CD4-positive, alpha-beta T cell (primary cell): ENCODE data around the gene GALNTL6. TPM values are rescaled to one million over a fixed set of nuclear protein-coding genes. Genes with fewer than 3 reads are reported as not detected.
"Not testable (repeated sequence)": the region's sequence is repeated elsewhere in the genome, so short reads cannot be mapped to it uniquely, and the experiment has no call there.

ENCODE experiments used
- ATAC-seq: fragments of 200-7000 bp; cut with Tn5 transposase; one replicate; pipeline ENCODE4 v1.10.0; 2022; ENCODE audit warnings: mild to moderate bottlenecking; ENCODE audit not compliant: poor library complexity
- CTCF ChIA-PET: fragments of 350-600 bp; sonication (Branson Sonifier 250); formaldehyde crosslinking; loops from one replicate; lab custom pipeline; 2021; ENCODE audit warnings: antibody characterized with exemption, inconsistent platforms; lab: Charles Lee
- POLR2A ChIA-PET: fragments of 350-600 bp; sonication (Branson Sonifier 250); formaldehyde crosslinking; loops from one replicate; lab custom pipeline; 2021; ENCODE audit warnings: antibody characterized with exemption, inconsistent platforms; lab: Charles Lee
- DNase-seq, 14 experiments: peaks; one replicate each; pipeline ENCODE4 v3.0.0-alpha.2; 2013 to 2020; ENCODE audit warnings: mixed read lengths in 2 of 14
- H3K27ac ChIP-seq, 2 donors: one replicate each; pipeline versions ENCODE4 v1.5.1 to v1.7.0; 2013; ENCODE audit warnings: low read length in 2 of 2, low read depth in 1 of 2, mild to moderate bottlenecking in 1 of 2
- H3K27me3 ChIP-seq, 2 experiments: 1 replicate in 1 of 2; 2 replicates in 1 of 2; pipeline versions ENCODE4 v1.6.1 to v1.7.0; 2013; ENCODE audit warnings: low read length in 2 of 2, control low read depth in 1 of 2, mild to moderate bottlenecking in 1 of 2, moderate library complexity in 1 of 2; ENCODE audit not compliant: insufficient read depth in 2 of 2, control insufficient read depth in 1 of 2
- H3K36me3 ChIP-seq: one replicate; pipeline ENCODE4 v1.6.1; 2013; ENCODE audit warnings: low read length, control low read depth; ENCODE audit not compliant: insufficient read depth
- H3K4me1 ChIP-seq: one replicate; pipeline ENCODE4 v1.6.1; 2013; ENCODE audit warnings: low read length, control low read depth; ENCODE audit not compliant: insufficient read depth
- H3K4me3 ChIP-seq: one replicate; pipeline ENCODE4 v1.5.1; 2013; ENCODE audit warnings: mild to moderate bottlenecking, low read length, moderate library complexity
- H3K9me3 ChIP-seq, 2 experiments: 1 replicate in 1 of 2; 2 replicates in 1 of 2; pipeline versions ENCODE4 v1.6.1 to v1.7.0; 2013; ENCODE audit warnings: low read length in 2 of 2, mild to moderate bottlenecking in 2 of 2, control low read depth in 1 of 2, moderate library complexity in 1 of 2; ENCODE audit not compliant: control insufficient read depth in 1 of 2, insufficient read depth in 1 of 2
- H3K27ac Mint-ChIP-seq: one replicate; pipeline ENCODE4 v1.8.0; 2020; ENCODE audit warnings: mixed read lengths
- H3K27me3 Mint-ChIP-seq: one replicate; pipeline ENCODE4 v1.8.0; 2021; ENCODE audit warnings: mixed read lengths
- H3K36me3 Mint-ChIP-seq: one replicate; pipeline ENCODE4 v1.8.0; 2021; ENCODE audit warnings: low read depth, mixed read lengths
- H3K4me1 Mint-ChIP-seq: one replicate; pipeline ENCODE4 v1.8.0; 2021; ENCODE audit warnings: low read depth, mixed read lengths
- H3K4me3 Mint-ChIP-seq: one replicate; pipeline ENCODE4 v1.8.0; 2020; ENCODE audit warnings: mild to moderate bottlenecking, mixed read lengths
- H3K9me3 Mint-ChIP-seq: one replicate; pipeline ENCODE4 v1.8.0; 2020; ENCODE audit warnings: mixed read lengths
- CTCF ChIP-seq: fragments of 200-600 bp; IDR thresholded peaks from one replicate; pipeline ENCODE4 v1.8.0; 2022; ENCODE audit warnings: antibody characterized with exemption, mild to moderate bottlenecking
- intact Hi-C, 2 experiments: fragments of 100-400 bp; cut with DNase I in 1 of 2; cut with micrococcal nuclease in 1 of 2; formaldehyde crosslinking; loops; one replicate each; pipeline versions ENCODE4 v1.15.1 to v1.9.0; 2023 to 2025; cut with DNase I, micrococcal nuclease
- total RNA-seq, 174 experiments: library from RNA in 2 of 174; stranded (reverse) in 2 of 174; gene quantifications; one replicate each; pipeline ENCODE4 v1.2.3 and lab custom pipeline; 2021 to 2026

The GALNTL6 gene
- total RNA-seq, 2 experiments from 2014 or later, result not detected

DNA sequence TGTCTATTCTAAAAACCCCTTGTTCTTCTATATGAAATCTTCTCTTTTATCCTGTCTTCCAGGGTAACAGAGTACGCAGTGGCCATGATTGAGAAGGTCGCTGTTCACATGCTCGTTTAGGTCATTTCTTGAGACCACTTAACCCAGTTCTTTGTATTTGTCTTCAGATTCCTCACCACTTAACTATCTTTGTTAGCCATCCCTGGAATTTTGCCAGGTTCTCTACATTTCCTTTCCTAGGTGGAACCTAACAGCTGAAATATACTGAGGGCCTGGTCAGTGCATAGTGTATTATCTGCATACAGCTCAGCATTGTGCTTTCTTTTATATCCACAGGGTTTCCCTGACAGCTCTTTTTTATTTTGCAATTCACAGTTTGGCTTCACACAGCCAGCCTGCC, 1206.5 kb downstream of the GALNTL6 start:
- Histone ChIP-seq H3K27ac (no peak overlapping the region), H3K27me3 (no peaks in the 10 kb centered on the region), H3K9me3 (no peaks in the 10 kb centered on the region), H3K36me3 (no peaks in the 10 kb centered on the region), H3K4me3 (no peak overlapping the region), H3K4me1 (no peaks in the 10 kb centered on the region)
- ChIA-PET POLR2A (no interaction called here), CTCF (interaction anchor here (1.4 kb wide), 1 partner anchor 238 kb away, joined by 3 read pairs; no protein-coding TSS in a partner anchor)
- H3K9me3 Mint-ChIP-seq, result no peaks in the 10 kb centered on the region
- H3K4me1 Mint-ChIP-seq, result no peaks in the 10 kb centered on the region
- no peaks in the 10 kb centered on the region for H3K36me3 Mint-ChIP-seq
- DNase-seq, result no peak
- H3K4me3 Mint-ChIP-seq, result no peak overlapping the region
- H3K27ac Mint-ChIP-seq, result no peak overlapping the region
- TF ChIP-seq CTCF, result no peak
- H3K27me3 Mint-ChIP-seq, result no peaks in the 10 kb centered on the region
- ATAC-seq, result no peak
- intact Hi-C loops, result loop anchor here in 1 of 2 experiments (10.0 kb wide), 1 partner anchor 155 kb away; no protein-coding TSS in a partner anchor

DNA sequence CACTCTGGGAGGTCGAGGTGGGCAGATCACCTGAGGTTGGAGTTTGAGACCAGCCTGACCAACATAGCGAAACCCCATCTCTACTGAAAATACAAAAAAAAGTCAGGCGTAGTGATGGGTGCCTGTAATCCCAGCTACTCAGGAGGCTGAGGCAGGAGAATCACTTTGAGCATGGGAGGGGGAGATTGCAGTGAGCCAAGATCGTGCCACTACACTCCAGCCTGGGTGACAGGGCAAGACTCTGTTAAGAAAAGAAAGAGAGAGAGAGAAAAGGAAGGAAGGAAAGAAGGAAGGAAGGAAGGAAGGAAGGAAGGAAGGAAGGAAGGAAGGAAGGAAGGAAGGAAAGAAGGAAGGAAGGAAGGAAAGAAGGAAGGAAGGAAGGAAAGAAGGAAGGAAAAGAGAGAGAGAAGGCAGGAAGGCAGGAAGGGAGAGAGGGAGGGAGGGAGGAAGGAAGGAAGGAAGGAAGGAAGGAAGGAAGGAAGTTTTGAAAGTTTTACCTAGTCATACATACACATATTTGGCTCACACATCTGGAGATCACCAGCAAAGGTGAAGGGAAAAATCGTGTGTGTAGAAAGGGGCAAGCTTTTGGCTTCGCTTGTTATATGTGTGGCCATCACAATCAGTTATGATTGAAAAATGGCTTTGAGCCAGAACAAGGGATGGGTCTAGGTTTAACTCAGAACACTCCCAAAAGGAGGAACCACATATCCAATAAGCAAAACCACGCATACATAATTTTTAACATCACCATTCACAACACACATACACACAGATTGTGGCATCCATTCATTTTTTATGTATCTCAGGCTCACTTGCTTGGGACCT, 1208.8 kb downstream of the GALNTL6 start:
- H3K36me3 ChIP-seq, H3K4me1 ChIP-seq, H3K27me3 Mint-ChIP-seq, DNase-seq, H3K4me3 Mint-ChIP-seq, H3K9me3 Mint-ChIP-seq, H3K36me3 Mint-ChIP-seq, ATAC-seq, POLR2A ChIA-PET, H3K4me3 ChIP-seq, H3K9me3 ChIP-seq, intact Hi-C loops, H3K27me3 ChIP-seq, H3K27ac ChIP-seq, H3K4me1 Mint-ChIP-seq, H3K27ac Mint-ChIP-seq: not testable (repeated sequence)
- CTCF ChIA-PET, result interaction anchor here (1.3 to 2.2 kb wide), 2 partner anchors 9 to 279 kb away, joined by 4 to 6 read pairs; no protein-coding TSS in a partner anchor

GRCh38 chr4:173024203-173024602, 1211.0 kb downstream of the GALNTL6 start:
- no peaks in the 10 kb centered on the region for H3K9me3 Mint-ChIP-seq
- H3K27me3 ChIP-seq, result no peaks in the 10 kb centered on the region
- no peak for TF ChIP-seq CTCF
- H3K4me1 Mint-ChIP-seq, result no peaks in the 10 kb centered on the region
- no peak overlapping the region for H3K27ac Mint-ChIP-seq
- H3K27me3 Mint-ChIP-seq, result peaks cover 4% of the 10 kb centered on the region
- no peaks in the 10 kb centered on the region for H3K36me3 ChIP-seq
- no peak overlapping the region for H3K27ac ChIP-seq
- ChIA-PET POLR2A (no interaction called here), CTCF (interaction anchor here (0.9 to 2.2 kb wide), 3 partner anchors 11 to 277 kb away, joined by 4 to 7 read pairs (median 6); no protein-coding TSS in a partner anchor)
- no peaks in the 10 kb centered on the region for H3K4me1 ChIP-seq
- H3K4me3 ChIP-seq, result no peak overlapping the region
- intact Hi-C loops, result no loop called here
- no peaks in the 10 kb centered on the region for H3K9me3 ChIP-seq
- no peak overlapping the region for H3K4me3 Mint-ChIP-seq
- H3K36me3 Mint-ChIP-seq, result no peaks in the 10 kb centered on the region
- no peak for DNase-seq
- no peak for ATAC-seq
